K562 (cell line): ENCODE measurements around the gene AACS.

ENCODE experiments used
- CGGBP1 ChIP-seq: fragments of 250-450 bp; sonication (Bioruptor Pico); IDR thresholded peaks from 2 replicates; pipeline ENCODE4 v1.9.0; 2021; ENCODE audit warnings: mild to moderate bottlenecking
- EP300 ChIP-seq: IDR thresholded peaks from 2 replicates; pipeline ENCODE4 v1.6.1; 2012; ENCODE audit warnings: low read length, improper control_type of control experiment
- GABPA ChIP-seq: fragments of 200-800 bp; sonication (Bioruptor generic); conservative IDR thresholded peaks from 2 replicates; pipeline ENCODE4 v1.6.1; 2016; ENCODE audit warnings: low read depth, missing genetic modification characterization, missing compliant biosample characterization
- ZBTB40 ChIP-seq, 2 experiments: fragments of 450-650 bp in 1 of 2; sonication (generic) in 1 of 2; formaldehyde crosslinking in 1 of 2; IDR thresholded peaks; 2 replicates each; pipeline versions ENCODE4 v1.7.1 to v1.9.0; 2016 to 2022; ENCODE audit warnings: inconsistent platforms in 1 of 2, mild to moderate bottlenecking in 1 of 2, missing genetic modification reagents in 1 of 2
- ZNF175 ChIP-seq: fragments of 200-800 bp; sonication (Bioruptor generic); IDR thresholded peaks from 2 replicates; pipeline ENCODE4 v1.6.1; 2016; ENCODE audit warnings: low read depth, mild to moderate bottlenecking, missing genetic modification characterization, missing compliant biosample characterization

- TF ChIP-seq GABPA (tag) (no peak), ZNF175 (CRISPR knock-in tag) (no peak), ZBTB40 (IDR thresholded peaks at IDR 0.05) (no peak), ZBTB40 (CRISPR knock-in tag; IDR thresholded peaks at IDR 0.05) (no peak), EP300 (no peak), CGGBP1 (CRISPR knock-in tag) (no peak)
These were observed 104.2 kb downstream of the AACS start for GRCh38 chr12:125169451-125169850.
